ENCODE results near the gene ETS2.

DNA sequence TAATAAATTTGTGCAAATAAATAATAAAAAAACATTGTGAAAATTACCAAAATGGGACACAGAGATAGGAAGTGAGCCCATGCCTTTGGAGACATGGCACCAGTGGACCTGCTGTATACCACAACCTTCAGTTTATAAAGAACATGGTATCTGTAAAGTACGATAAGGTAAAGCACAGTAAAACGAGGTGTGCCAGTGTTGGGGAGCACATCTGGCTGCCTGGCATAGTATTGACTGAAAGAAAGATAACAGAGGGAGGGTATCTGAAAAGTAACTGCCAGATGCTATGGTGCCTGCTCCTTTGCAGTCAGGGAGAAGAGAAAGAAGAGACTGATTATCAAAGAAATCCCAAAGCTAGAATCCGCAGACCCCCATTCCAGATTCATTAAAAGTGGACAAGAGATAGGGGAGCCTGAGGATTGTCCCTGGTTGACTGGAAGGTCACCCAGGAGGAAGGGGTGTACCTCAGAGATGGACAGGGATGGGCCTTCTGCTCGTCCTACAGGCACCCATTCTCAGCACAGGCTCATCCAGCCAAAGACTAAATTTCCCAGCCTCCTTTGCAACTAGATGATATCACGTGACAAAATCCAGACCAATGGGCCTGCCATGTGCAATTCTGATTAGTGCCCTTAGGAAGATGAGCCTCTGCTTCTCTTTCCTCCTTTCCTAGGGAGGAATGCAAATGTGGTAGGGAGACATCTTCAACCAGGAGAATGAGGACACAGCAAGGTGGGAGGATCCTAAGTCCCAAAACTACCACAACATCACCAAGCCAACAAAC is 12.9 kb upstream of the ETS2 start:
- no peak for TF ChIP-seq POLR2A (IDR thresholded peaks at IDR 0.05; ENCODE audit: extremely low read depth, insufficient read length)
- TF ChIP-seq, protein P1, sequence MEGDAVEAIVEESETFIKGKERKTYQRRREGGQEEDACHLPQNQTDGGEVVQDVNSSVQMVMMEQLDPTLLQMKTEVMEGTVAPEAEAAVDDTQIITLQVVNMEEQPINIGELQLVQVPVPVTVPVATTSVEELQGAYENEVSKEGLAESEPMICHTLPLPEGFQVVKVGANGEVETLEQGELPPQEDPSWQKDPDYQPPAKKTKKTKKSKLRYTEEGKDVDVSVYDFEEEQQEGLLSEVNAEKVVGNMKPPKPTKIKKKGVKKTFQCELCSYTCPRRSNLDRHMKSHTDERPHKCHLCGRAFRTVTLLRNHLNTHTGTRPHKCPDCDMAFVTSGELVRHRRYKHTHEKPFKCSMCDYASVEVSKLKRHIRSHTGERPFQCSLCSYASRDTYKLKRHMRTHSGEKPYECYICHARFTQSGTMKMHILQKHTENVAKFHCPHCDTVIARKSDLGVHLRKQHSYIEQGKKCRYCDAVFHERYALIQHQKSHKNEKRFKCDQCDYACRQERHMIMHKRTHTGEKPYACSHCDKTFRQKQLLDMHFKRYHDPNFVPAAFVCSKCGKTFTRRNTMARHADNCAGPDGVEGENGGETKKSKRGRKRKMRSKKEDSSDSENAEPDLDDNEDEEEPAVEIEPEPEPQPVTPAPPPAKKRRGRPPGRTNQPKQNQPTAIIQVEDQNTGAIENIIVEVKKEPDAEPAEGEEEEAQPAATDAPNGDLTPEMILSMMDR (IDR thresholded peaks at IDR 0.05; ENCODE audit: low read depth, low read length) = no peak

All from NB4 (cell line).